Aorta (tissue), 5 donors: ENCODE data around the gene SLC7A1. TPM values are rescaled to one million over a fixed set of nuclear protein-coding genes. Genes with fewer than 3 reads are reported as not detected.

Experiments
- ATAC-seq: fragments of 200-7000 bp; cut with Tn5 transposase; one replicate; pipeline ENCODE4 v1.9.1; 2022; ENCODE audit warnings: moderate library complexity; ENCODE audit not compliant: low FRiP score
- DNase-seq, 2 donors: peaks; one replicate each; pipeline ENCODE4 v3.0.0-alpha.2; 2020
- H3K27ac ChIP-seq, 2 donors: one replicate each; pipeline ENCODE4 v1.5.1; 2013; ENCODE audit warnings: low read length in 2 of 2, mild to moderate bottlenecking in 2 of 2, moderate library complexity in 2 of 2, control low read depth in 1 of 2, inconsistent platforms in 1 of 2, low read depth in 1 of 2
- H3K27me3 ChIP-seq, 2 donors: one replicate each; pipeline ENCODE4 v1.6.1; 2013; ENCODE audit warnings: control low read depth in 1 of 2, low read length in 1 of 2, mild to moderate bottlenecking in 1 of 2, moderate library complexity in 1 of 2; ENCODE audit not compliant: insufficient read depth in 2 of 2, control insufficient read depth in 1 of 2
- H3K36me3 ChIP-seq, 2 donors: one replicate each; pipeline ENCODE4 v1.6.1; 2013; ENCODE audit warnings: control low read depth in 1 of 2, low read length in 1 of 2, mild to moderate bottlenecking in 1 of 2; ENCODE audit not compliant: insufficient read depth in 2 of 2, control insufficient read depth in 1 of 2
- H3K4me1 ChIP-seq, 2 donors: one replicate each; pipeline ENCODE4 v1.6.1; 2013; ENCODE audit warnings: low read length in 2 of 2, control low read depth in 1 of 2, mild to moderate bottlenecking in 1 of 2, moderate library complexity in 1 of 2; ENCODE audit not compliant: insufficient read depth in 2 of 2, control insufficient read depth in 1 of 2
- H3K4me3 ChIP-seq, 2 donors: one replicate each; pipeline ENCODE4 v1.5.1; 2013; ENCODE audit warnings: low read length in 2 of 2, control low read depth in 1 of 2, mild to moderate bottlenecking in 1 of 2
- H3K9me3 ChIP-seq: one replicate; pipeline ENCODE4 v1.6.1; 2013; ENCODE audit warnings: mild to moderate bottlenecking, low read length; ENCODE audit not compliant: control insufficient read depth
- WGBS, 2 donors: extraction: QIAGEN DNeasy Blood & Tissue Kit; methylation state at CpG; one replicate each; pipeline ENCODE4 v1.1.7; 2013; 5-methylcytosine and 5-hydroxymethylcytosine counted together
- intact Hi-C, 2 donors: fragments of 100-400 bp; cut with DNase I; formaldehyde crosslinking; loops; one replicate each; pipeline versions ENCODE4 v1.14.2 to v1.15.0; 2022
- polyA plus RNA-seq, 2 donors: library from polyadenylated mRNA; stranded (reverse); fragments of 200-250 nt; gene quantifications; one replicate each; pipeline ENCODE4 v1.2.3, GENCODE V29; 2013
- total RNA-seq, 2 donors: library from RNA; stranded (reverse); fragmentation: NEBNext Ultra II Directional; extraction: Animal tissue kit (Norgen Biotek cat#: 25700); gene quantifications; one replicate each; pipeline ENCODE4 v1.2.1, GENCODE V29; 2021
- donor health status: healthy with polysubstance abuse.
- donor health status: Bipolar disorder and iron deficiency.
- donor health status: DM: no; HTN: no; CAD: no.
- donor health status: DM: no; HTN: no; CAD: no.
- donor health status: DM: yes; HTN: yes; CAD: no.

Gene SLC7A1
- total and polyA plus RNA-seq, 4 donors: 2.7 to 52.1 (median 16.7) TPM

DNA sequence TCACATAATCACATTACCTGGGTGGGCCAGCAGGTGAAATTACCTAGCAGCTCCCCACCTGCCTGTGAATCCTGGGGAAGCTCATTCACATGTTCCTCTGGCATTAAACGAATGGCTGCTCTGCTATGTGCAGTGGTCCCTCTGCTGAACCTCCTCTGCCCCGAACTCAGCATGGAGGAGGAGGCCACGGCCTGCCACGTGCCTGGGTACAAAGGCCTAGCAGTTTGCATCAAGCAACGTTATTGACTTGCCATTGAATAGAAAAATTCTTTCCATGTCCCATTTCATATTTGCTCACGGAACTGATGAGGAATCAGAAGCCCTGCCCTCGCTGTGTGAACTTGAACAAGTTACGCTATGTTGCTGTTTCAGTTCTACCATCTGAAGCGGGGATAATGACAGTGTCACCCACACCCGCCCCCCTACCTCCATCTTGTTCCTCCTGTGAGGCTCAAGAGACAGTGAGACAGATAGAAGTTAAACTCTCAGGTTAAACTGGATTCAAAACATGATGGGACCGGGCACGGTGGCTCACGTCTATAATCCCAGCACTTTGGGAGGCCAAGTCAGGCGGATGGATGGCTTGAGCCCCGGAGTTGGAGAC, 25.3 kb downstream of the SLC7A1 start:
- Histone ChIP-seq H3K36me3 (no peaks in the 10 kb centered on the region), H3K4me3 (no peak overlapping the region), H3K9me3 (no peaks in the 10 kb centered on the region), H3K27ac (no peak overlapping the region), H3K4me1 (no peaks in the 10 kb centered on the region), H3K27me3 (no peaks in the 10 kb centered on the region)
- DNase-seq (no peak), ATAC-seq (no peak)
- WGBS, 2 donors: 94 to 97% methylated on average over 15 of the region's 15 CpGs
- intact Hi-C loops: no loop called here

DNA sequence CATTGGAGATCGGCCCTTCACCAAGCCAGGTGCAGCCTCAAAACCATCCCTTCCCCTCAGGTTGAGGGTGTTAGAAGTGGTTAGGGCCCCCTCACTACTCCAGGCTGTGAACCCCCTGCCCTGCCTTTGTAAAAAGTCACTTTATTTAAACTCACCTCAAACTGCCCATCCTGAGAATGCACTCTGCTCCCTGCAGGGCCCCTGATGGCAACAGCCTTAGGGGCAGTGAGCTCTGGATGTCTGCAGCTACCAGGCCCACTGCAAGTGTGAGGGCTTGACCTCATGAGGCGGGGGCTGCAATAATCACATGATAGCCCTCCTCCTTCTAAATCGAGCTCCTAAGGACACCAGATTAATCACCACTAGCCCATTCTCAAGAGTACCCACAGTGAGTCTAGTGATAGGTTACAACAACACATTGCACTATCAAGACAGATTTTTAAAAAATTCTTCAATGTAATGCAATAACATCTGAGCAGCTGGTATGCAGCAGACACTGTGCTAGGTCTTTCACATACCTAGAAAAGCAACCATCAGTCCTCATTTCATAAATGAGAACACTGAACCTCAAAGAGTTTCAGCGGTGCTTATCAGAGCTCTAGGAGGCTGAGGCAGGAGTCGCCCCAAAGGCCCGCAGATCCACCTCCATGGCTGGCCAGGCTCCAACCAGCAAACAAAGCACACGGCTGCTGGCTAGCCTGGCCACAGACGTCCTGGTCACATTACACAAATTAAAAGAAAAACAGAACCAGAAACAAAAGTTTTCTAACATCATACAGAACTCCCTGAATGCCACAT, 26.0 kb downstream of the SLC7A1 start:
- intact Hi-C loops: no loop called here
- Histone ChIP-seq H3K27me3 (no peaks in the 10 kb centered on the region), H3K4me3 (no peak overlapping the region), H3K9me3 (no peaks in the 10 kb centered on the region), H3K27ac (no peak overlapping the region), H3K36me3 (no peaks in the 10 kb centered on the region), H3K4me1 (no peaks in the 10 kb centered on the region)
- no peak for DNase-seq
- 53 to 55% methylated on average over 8 of the region's 8 CpGs for WGBS, 2 donors
- no peak for ATAC-seq

DNA sequence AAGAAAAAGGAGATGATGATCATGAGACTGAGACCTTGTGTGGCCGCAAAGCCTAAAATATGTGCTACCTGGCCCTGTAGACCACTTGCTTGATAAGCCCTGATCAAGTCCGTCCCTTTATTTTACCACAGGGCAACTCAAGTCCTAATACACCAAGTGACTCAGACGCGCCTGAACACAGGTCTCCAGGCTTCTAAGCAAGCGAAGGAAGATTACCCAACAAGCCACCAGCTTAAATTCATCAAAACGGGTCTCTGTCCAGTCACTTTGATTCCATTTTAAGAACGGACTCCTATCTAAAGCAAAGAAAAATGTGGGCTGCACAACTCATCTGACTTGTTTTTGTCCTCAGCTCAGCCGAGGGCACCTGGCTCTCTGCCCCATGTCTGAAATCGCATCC, 26.8 kb downstream of the SLC7A1 start:
- intact Hi-C loops: no loop called here
- no peaks in the 10 kb centered on the region for H3K4me1 ChIP-seq

GRCh38 chr13:29567411-29567810, 28.1 kb downstream of the SLC7A1 start:
- intact Hi-C loops: no loop called here
- Histone ChIP-seq H3K36me3 (no peaks in the 10 kb centered on the region), H3K9me3 (no peaks in the 10 kb centered on the region), H3K4me1 (no peaks in the 10 kb centered on the region), H3K27ac (no peak overlapping the region), H3K4me3 (no peak overlapping the region), H3K27me3 (no peaks in the 10 kb centered on the region)
- ATAC-seq: no peak
- WGBS, 2 donors: 96% methylated on average over 9 of the region's 9 CpGs
- DNase-seq: no peak

More for the DNA sequence above, 26.8 kb downstream of the SLC7A1 start:
- Histone ChIP-seq H3K36me3 (no peaks in the 10 kb centered on the region), H3K4me3 (no peak overlapping the region), H3K27me3 (no peaks in the 10 kb centered on the region), H3K27ac (no peak overlapping the region), H3K9me3 (no peaks in the 10 kb centered on the region)
- WGBS, 2 donors: 79 to 86% methylated on average over 9 of the region's 9 CpGs
- DNase-seq (no peak), ATAC-seq (no peak)

DNA sequence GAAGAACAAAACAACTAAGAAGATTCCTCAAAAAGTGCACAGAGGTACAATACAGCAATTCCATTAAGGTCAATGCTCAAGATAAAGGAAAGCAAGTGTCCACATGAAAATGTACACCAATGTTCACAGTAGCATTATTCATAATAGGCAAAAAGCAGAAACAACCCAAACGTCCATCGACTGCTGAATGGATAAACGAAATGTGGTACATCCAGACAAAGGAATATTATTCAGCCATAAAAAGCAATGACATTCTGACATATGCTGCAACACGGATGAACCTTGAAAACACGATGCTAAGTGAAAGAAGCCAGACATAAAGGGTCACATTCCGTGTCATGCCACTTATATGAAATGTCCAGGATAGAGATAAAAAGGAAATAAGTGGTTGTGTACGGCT, 29.3 kb downstream of the SLC7A1 start:
- intact Hi-C loops: no loop called here
- ATAC-seq (no peak), DNase-seq (no peak)
- H3K4me3 ChIP-seq: no peak overlapping the region
- H3K4me1 ChIP-seq: no peaks in the 10 kb centered on the region
- no peaks in the 10 kb centered on the region for H3K9me3 ChIP-seq
- H3K36me3 ChIP-seq: no peaks in the 10 kb centered on the region
- WGBS, 2 donors: 95 to 98% methylated on average over 7 of the region's 7 CpGs
- no peak overlapping the region for H3K27ac ChIP-seq
- no peaks in the 10 kb centered on the region for H3K27me3 ChIP-seq

DNA sequence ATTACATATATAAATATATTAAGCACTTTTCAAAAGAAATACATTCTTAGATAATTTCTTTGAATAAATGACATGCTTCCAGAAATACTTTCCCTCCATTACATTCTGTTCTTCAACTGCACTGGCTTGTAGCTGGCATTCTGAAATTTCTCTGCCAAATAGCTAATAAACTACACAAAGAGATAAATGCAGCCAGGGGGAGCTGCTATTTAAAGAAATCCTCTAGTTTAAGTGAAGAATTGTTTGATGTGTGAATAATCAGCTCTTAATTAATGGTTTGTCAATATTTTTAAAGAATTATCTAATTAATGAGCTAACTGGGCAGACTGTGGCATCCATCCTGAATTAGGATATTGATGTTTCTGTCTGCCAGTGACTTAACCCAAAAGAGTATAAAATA, 30.7 kb downstream of the SLC7A1 start:
- Histone ChIP-seq H3K27ac (no peak overlapping the region), H3K4me1 (no peaks in the 10 kb centered on the region), H3K4me3 (no peak overlapping the region), H3K27me3 (no peaks in the 10 kb centered on the region), H3K9me3 (no peaks in the 10 kb centered on the region), H3K36me3 (no peaks in the 10 kb centered on the region)
- intact Hi-C loops: no loop called here
- DNase-seq (no peak), ATAC-seq (no peak)

DNA sequence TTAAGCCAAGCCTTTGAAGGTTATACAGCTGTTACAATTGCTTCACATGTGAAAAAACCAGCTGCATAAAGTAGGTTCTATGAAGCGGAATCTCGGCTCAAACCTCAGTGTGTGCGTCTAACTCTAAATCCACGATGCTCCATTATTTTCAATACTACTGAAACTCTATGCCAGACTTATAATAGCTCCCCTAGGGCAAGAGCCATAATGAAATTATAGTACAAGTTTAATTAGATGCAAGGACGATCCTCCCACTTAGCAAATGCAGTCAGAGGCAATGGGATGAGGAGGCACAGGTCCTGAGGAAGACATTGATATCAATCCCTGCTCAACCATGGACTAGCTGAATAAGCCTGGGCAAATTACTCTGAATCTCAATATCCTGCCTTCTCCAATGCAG, 31.1 kb downstream of the SLC7A1 start:
- DNase-seq (no peak), ATAC-seq (no peak)
- no peak overlapping the region for H3K4me3 ChIP-seq
- 84 to 86% methylated on average over 5 of the region's 5 CpGs for WGBS, 2 donors
- no peaks in the 10 kb centered on the region for H3K36me3 ChIP-seq
- no peak overlapping the region for H3K27ac ChIP-seq
- no peaks in the 10 kb centered on the region for H3K4me1 ChIP-seq
- H3K27me3 ChIP-seq: no peaks in the 10 kb centered on the region
- no peaks in the 10 kb centered on the region for H3K9me3 ChIP-seq
- intact Hi-C loops: no loop called here

GRCh38 chr13:29563941-29564340, 31.5 kb downstream of the SLC7A1 start:
- Histone ChIP-seq H3K27ac (no peak overlapping the region), H3K4me1 (no peaks in the 10 kb centered on the region), H3K9me3 (no peaks in the 10 kb centered on the region), H3K27me3 (no peaks in the 10 kb centered on the region), H3K4me3 (no peak overlapping the region), H3K36me3 (no peaks in the 10 kb centered on the region)
- WGBS, 2 donors: 64 to 70% methylated on average over 6 of the region's 6 CpGs
- intact Hi-C loops: no loop called here
- no peak for ATAC-seq
- no peak for DNase-seq

DNA sequence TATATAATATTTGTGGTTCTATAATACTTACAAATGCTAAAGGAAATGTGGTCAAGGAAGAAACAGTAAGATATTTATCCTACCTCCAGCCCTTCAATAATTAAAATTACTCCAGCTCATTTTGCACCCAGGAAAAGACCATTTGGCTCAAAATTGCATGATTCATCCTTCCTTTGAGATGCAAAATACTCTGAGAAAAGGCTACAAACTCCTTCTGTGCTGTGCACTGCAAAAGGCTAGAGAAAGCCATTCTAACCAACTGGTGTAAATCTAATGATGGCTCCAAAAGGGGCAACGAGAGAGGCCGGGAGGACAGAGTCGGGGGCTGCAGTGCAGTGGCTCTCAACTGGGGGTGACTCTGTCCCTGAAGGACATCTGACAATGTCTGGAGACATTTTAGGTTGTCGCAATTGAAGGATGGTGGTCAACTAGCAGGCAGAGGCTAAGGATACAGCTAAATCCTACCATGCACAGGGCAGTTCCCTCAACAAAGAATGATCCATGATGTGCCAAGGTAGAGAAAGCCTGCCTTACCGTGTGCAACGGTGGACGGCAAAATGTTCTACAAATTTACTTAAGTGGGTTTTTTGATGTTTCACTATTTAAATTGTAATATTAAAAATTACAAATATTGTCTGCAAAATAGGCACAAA, 32.6 kb downstream of the SLC7A1 start:
- Histone ChIP-seq H3K27me3 (no peaks in the 10 kb centered on the region), H3K9me3 (no peaks in the 10 kb centered on the region), H3K27ac (no peak overlapping the region), H3K36me3 (no peaks in the 10 kb centered on the region), H3K4me3 (no peak overlapping the region), H3K4me1 (no peaks in the 10 kb centered on the region)
- DNase-seq: no peak
- no peak for ATAC-seq
- intact Hi-C loops: no loop called here
- WGBS, 2 donors: 97% methylated on average over 7 of the region's 7 CpGs
